HEK293 (cell line): ENCODE results near the gene PRUNE2.
A peak's percentile ranks its signal among the peaks of the same experiment; 100 is the strongest.

Source experiments
- CTCF ChIA-PET: fragments of 350-600 bp; formaldehyde crosslinking; extraction: SDS; loops from one replicate; lab custom pipeline; 2021; ENCODE audit warnings: antibody characterized with exemption; lab: Yijun Ruan, JAX
- POLR2A ChIA-PET: fragments of 300-600 bp; formaldehyde crosslinking; extraction: SDS; loops from one replicate; lab custom pipeline; 2020; ENCODE audit warnings: antibody characterized with exemption, inconsistent platforms; lab: Yijun Ruan, JAX
- H3K27ac ChIP-seq: fragments of 200-500 bp; sonication (Bioruptor generic); 2 replicates; pipeline ENCODE4 v1.5.1; 2014; ENCODE audit warnings: low read depth, low read length, control low read depth, inconsistent platforms; ENCODE audit errors: extremely low read depth
- H3K36me3 ChIP-seq, 2 experiments: fragments of 200-500 bp in 1 of 2; sonication (Bioruptor generic) in 1 of 2; 1 replicate in 1 of 2; 2 replicates in 1 of 2; pipeline ENCODE4 v1.5.1; 2014 to 2017; ENCODE audit warnings: inconsistent platforms in 2 of 2, low read length in 2 of 2; ENCODE audit not compliant: control insufficient read depth in 2 of 2, insufficient read depth in 1 of 2
- H3K4me1 ChIP-seq: fragments of 200-500 bp; sonication (Bioruptor generic); 2 replicates; pipeline ENCODE4 v1.5.1; 2014; ENCODE audit warnings: mild to moderate bottlenecking, low read length, inconsistent platforms; ENCODE audit not compliant: control insufficient read depth, insufficient read depth
- H3K4me3 ChIP-seq: 2 replicates; pipeline ENCODE4 v1.5.1; 2011; ENCODE audit warnings: low read depth, mild to moderate bottlenecking, control low read depth, low read length, moderate library complexity
- H3K9me3 ChIP-seq: fragments of 200-500 bp; sonication (Bioruptor generic); 2 replicates; pipeline ENCODE4 v1.5.1; 2014; ENCODE audit warnings: low read depth, low read length, inconsistent platforms; ENCODE audit not compliant: control insufficient read depth, insufficient read depth
- EGR2 ChIP-seq: fragments of 450-650 bp; formaldehyde crosslinking; IDR thresholded peaks from 2 replicates; pipeline ENCODE4 v1.5.1; 2016; ENCODE audit warnings: low read depth, missing biosample characterization, missing genetic modification characterization
- GLIS2 ChIP-seq: fragments of 450-650 bp; formaldehyde crosslinking; IDR thresholded peaks from 2 replicates; pipeline ENCODE4 v1.5.1; 2016; ENCODE audit warnings: missing biosample characterization, missing genetic modification characterization
- KLF10 ChIP-seq: fragments of 450-650 bp; IDR thresholded peaks from 2 replicates; pipeline ENCODE4 v1.5.1; 2018; ENCODE audit warnings: missing biosample characterization, mild to moderate bottlenecking, missing genetic modification characterization
- KLF9 ChIP-seq: fragments of 450-650 bp; formaldehyde crosslinking; IDR thresholded peaks from 2 replicates; pipeline ENCODE4 v1.5.1; 2016; ENCODE audit warnings: missing biosample characterization, missing genetic modification characterization, low read depth
- MYNN ChIP-seq: fragments of 450-650 bp; formaldehyde crosslinking; IDR thresholded peaks from 2 replicates; pipeline ENCODE4 v1.5.1; 2016; ENCODE audit warnings: missing biosample characterization, missing genetic modification characterization, borderline replicate concordance
- RBAK ChIP-seq: fragments of 450-650 bp; formaldehyde crosslinking; IDR thresholded peaks from 2 replicates; pipeline ENCODE4 v1.5.1; 2016; ENCODE audit warnings: missing biosample characterization, missing genetic modification characterization
- SCRT1 ChIP-seq: fragments of 450-650 bp; formaldehyde crosslinking; IDR thresholded peaks from 2 replicates; pipeline ENCODE4 v1.5.1; 2016; ENCODE audit warnings: missing biosample characterization, missing genetic modification characterization, borderline replicate concordance
- ZFHX2 ChIP-seq: fragments of 450-650 bp; formaldehyde crosslinking; conservative IDR thresholded peaks from 2 replicates; pipeline ENCODE4 v1.5.1; 2016; ENCODE audit warnings: missing biosample characterization, missing genetic modification characterization
- ZNF112 ChIP-seq: fragments of 450-650 bp; formaldehyde crosslinking; IDR thresholded peaks from 2 replicates; pipeline ENCODE4 v1.5.0; 2017; ENCODE audit warnings: missing biosample characterization, missing genetic modification characterization
- ZNF146 ChIP-seq: fragments of 450-650 bp; formaldehyde crosslinking; IDR thresholded peaks from 2 replicates; pipeline ENCODE4 v1.5.1; 2016; ENCODE audit warnings: missing biosample characterization, missing genetic modification characterization
- ZNF560 ChIP-seq: fragments of 450-650 bp; formaldehyde crosslinking; IDR thresholded peaks from 2 replicates; pipeline ENCODE4 v1.5.1; 2017; ENCODE audit warnings: missing biosample characterization, missing genetic modification characterization, borderline replicate concordance
- ZNF571 ChIP-seq: fragments of 450-650 bp; formaldehyde crosslinking; IDR thresholded peaks from 2 replicates; pipeline ENCODE4 v1.5.0; 2017; ENCODE audit warnings: missing biosample characterization, missing genetic modification characterization
- ZNF585B ChIP-seq: fragments of 450-650 bp; formaldehyde crosslinking; IDR thresholded peaks from 2 replicates; pipeline ENCODE4 v1.5.1; 2016; ENCODE audit warnings: missing biosample characterization, missing genetic modification characterization
- ZNF629 ChIP-seq: fragments of 450-650 bp; formaldehyde crosslinking; IDR thresholded peaks from 2 replicates; pipeline ENCODE4 v1.5.1; 2017; ENCODE audit warnings: missing biosample characterization, missing genetic modification characterization
- ZNF670 ChIP-seq: fragments of 450-650 bp; formaldehyde crosslinking; IDR thresholded peaks from 2 replicates; pipeline ENCODE4 v1.5.1; 2016; ENCODE audit warnings: missing biosample characterization, missing genetic modification characterization, low read depth
- ZNF785 ChIP-seq: fragments of 450-650 bp; formaldehyde crosslinking; IDR thresholded peaks from 2 replicates; pipeline ENCODE4 v1.5.1; 2016; ENCODE audit warnings: missing biosample characterization, missing genetic modification characterization
- ZNF791 ChIP-seq: fragments of 450-650 bp; formaldehyde crosslinking; IDR thresholded peaks from 2 replicates; pipeline ENCODE4 v1.5.1; 2016; ENCODE audit warnings: missing biosample characterization, missing genetic modification characterization
- TF ChIP-seq, protein P1 (sequence below): fragments of 450-650 bp; IDR thresholded peaks from 2 replicates; pipeline ENCODE4 v1.5.1; 2018; ENCODE audit warnings: missing biosample characterization, missing genetic modification characterization
- TF ChIP-seq, protein P2 (sequence below): fragments of 450-650 bp; formaldehyde crosslinking; IDR thresholded peaks from 2 replicates; pipeline ENCODE4 v1.5.1; 2016; ENCODE audit warnings: missing biosample characterization, missing genetic modification characterization
- TF ChIP-seq, protein P3 (sequence below): fragments of 450-650 bp; formaldehyde crosslinking; IDR thresholded peaks from 2 replicates; pipeline ENCODE4 v1.5.1; 2017; ENCODE audit warnings: missing biosample characterization, mild to moderate bottlenecking, missing genetic modification characterization, moderate library complexity

Gene PRUNE2

DNA sequence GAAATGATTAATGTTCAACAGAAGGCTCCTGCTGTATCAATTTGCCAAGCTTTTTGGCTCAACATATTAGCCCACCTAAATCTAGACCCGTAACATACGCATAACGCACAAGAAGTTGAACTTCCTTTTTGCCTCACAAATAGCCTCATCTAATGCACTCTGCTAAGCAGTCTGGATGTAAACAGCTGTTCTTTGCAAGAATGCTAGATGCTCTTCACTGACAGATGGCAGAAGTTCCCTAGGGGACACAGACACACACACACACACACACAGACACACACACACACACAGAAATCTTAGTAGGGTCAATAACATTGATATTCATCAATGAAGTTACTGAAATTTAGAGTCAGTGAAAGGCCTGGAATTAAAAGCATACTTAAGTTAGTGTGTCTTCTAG is 154.9 kb downstream of the PRUNE2 start:
- Histone ChIP-seq H3K27ac (no peak overlapping the region), H3K9me3 (no peaks in the 10 kb centered on the region), H3K36me3 (no peaks in the 10 kb centered on the region), H3K4me3 (no peak overlapping the region), H3K4me1 (no peaks in the 10 kb centered on the region)
- TF ChIP-seq RBAK (tag by site-specific recombination) (no peak), KLF9 (tag by site-specific recombination) (no peak), ZNF791 (no peak), MYNN (tag by site-specific recombination) (no peak), ZNF629 (no peak), ZNF785 (tag by site-specific recombination) (no peak), SCRT1 (tag by site-specific recombination) (no peak)
- CTCF ChIA-PET, result no interaction called here
- POLR2A ChIA-PET, result no interaction called here

DNA sequence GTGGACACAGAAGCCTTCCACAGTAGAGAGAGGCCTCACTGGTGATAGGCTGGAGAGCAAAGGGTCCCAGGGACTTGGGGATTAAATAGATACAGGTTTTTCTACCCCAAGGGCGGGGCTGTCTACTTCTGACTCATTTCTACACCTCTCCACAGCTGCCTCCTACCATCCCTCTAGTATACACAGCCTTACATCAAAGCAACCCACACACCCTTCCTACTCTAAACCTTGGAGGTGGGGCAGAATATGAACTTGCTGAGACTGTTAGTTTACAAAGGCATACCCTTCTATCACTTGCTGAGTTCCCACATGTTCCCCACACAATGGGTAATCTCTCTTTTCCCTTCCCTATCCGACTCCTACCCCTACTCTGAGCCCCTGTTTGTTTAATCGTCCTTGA is 161.6 kb downstream of the PRUNE2 start:
- Histone ChIP-seq H3K36me3 (no peaks in the 10 kb centered on the region), H3K4me3 (no peak overlapping the region)
- TF ChIP-seq GLIS2 (no peak), ZFHX2 (tag by site-specific recombination) (peak; percentile 91), EGR2 (peak; percentile 96)
- TF ChIP-seq, all 188 proteins: peak for 2
- H3K9me3 ChIP-seq, result no peaks in the 10 kb centered on the region
- no peaks in the 10 kb centered on the region for H3K4me1 ChIP-seq
- ChIA-PET CTCF (no interaction called here), POLR2A (no interaction called here)
- no peak overlapping the region for H3K27ac ChIP-seq

DNA sequence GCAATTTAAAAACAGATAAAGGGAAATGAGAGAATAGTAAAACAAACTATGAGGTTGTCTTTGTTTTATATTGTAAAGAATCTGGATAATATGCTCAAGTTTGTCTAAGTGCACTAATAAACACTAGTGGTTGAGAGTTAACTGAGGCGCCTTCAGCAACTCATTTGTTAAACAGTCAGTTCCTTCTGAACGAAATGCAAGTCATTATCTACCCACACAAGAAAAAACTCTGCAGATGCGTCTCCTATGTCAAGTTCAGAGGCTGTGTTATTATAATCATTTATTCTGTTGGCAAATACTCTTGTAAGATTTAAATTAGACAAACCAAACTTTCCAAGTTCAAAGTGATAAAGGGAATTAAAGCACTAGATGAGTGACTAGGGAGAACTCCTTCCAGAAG is 162.0 kb downstream of the PRUNE2 start:
- ChIA-PET POLR2A (no interaction called here), CTCF (no interaction called here)
- H3K4me1 ChIP-seq, result no peaks in the 10 kb centered on the region
- H3K4me3 ChIP-seq, result no peak overlapping the region
- H3K9me3 ChIP-seq, result no peaks in the 10 kb centered on the region
- no peak overlapping the region for H3K27ac ChIP-seq
- no peak for TF ChIP-seq ZNF670 (tag by site-specific recombination)
- no peak for TF ChIP-seq KLF10
- TF ChIP-seq ZNF571 (tag by site-specific recombination), result no peak
- TF ChIP-seq, protein P1, sequence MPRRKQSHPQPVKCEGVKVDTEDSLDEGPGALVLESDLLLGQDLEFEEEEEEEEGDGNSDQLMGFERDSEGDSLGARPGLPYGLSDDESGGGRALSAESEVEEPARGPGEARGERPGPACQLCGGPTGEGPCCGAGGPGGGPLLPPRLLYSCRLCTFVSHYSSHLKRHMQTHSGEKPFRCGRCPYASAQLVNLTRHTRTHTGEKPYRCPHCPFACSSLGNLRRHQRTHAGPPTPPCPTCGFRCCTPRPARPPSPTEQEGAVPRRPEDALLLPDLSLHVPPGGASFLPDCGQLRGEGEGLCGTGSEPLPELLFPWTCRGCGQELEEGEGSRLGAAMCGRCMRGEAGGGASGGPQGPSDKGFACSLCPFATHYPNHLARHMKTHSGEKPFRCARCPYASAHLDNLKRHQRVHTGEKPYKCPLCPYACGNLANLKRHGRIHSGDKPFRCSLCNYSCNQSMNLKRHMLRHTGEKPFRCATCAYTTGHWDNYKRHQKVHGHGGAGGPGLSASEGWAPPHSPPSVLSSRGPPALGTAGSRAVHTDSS (tag by site-specific recombination), result no peak
- TF ChIP-seq ZNF560 (tag by site-specific recombination), result no peak
- TF ChIP-seq ZNF585B (tag by site-specific recombination), result no peak
- TF ChIP-seq ZNF146 (tag by site-specific recombination), result no peak
- TF ChIP-seq, protein P2, sequence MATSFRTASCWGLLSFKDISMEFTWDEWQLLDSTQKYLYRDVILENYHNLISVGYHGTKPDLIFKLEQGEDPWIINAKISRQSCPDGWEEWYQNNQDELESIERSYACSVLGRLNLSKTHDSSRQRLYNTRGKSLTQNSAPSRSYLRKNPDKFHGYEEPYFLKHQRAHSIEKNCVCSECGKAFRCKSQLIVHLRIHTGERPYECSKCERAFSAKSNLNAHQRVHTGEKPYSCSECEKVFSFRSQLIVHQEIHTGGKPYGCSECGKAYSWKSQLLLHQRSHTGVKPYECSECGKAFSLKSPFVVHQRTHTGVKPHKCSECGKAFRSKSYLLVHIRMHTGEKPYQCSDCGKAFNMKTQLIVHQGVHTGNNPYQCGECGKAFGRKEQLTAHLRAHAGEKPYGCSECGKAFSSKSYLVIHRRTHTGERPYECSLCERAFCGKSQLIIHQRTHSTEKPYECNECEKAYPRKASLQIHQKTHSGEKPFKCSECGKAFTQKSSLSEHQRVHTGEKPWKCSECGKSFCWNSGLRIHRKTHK, result no peak
- TF ChIP-seq, protein P3, sequence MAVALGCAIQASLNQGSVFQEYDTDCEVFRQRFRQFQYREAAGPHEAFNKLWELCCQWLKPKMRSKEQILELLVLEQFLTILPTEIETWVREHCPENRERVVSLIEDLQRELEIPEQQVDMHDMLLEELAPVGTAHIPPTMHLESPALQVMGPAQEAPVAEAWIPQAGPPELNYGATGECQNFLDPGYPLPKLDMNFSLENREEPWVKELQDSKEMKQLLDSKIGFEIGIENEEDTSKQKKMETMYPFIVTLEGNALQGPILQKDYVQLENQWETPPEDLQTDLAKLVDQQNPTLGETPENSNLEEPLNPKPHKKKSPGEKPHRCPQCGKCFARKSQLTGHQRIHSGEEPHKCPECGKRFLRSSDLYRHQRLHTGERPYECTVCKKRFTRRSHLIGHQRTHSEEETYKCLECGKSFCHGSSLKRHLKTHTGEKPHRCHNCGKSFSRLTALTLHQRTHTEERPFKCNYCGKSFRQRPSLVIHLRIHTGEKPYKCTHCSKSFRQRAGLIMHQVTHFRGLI (tag by site-specific recombination), result no peak
- TF ChIP-seq ZNF112 (tag by site-specific recombination), result no peak
- H3K36me3 ChIP-seq, result no peaks in the 10 kb centered on the region
